Keratinocyte (primary cell): ENCODE data around the gene HNRNPA2B1.

Experiments used
- EZH2 ChIP-seq: IDR thresholded peaks from one replicate; pipeline ENCODE4 v1.6.1; 2012; ENCODE audit warnings: inconsistent platforms, mild to moderate bottlenecking, low read length, moderate library complexity
- TF ChIP-seq, protein P1 (sequence below), 3 experiments: IDR thresholded peaks in 1 of 3; conservative IDR thresholded peaks in 1 of 3; optimal IDR thresholded peaks in 1 of 3; 2 replicates in 2 of 3; 3 replicates in 1 of 3; pipeline versions ENCODE3 to v1.5.1; 2011; ENCODE audit warnings: low read length in 3 of 3, mild to moderate bottlenecking in 3 of 3, moderate library complexity in 2 of 3, control low read depth in 1 of 3, inconsistent platforms in 1 of 3; ENCODE audit not compliant: insufficient read depth in 2 of 3; ENCODE audit errors: extremely low read depth in 1 of 3

- no peak for TF ChIP-seq EZH2
- TF ChIP-seq, protein P1, sequence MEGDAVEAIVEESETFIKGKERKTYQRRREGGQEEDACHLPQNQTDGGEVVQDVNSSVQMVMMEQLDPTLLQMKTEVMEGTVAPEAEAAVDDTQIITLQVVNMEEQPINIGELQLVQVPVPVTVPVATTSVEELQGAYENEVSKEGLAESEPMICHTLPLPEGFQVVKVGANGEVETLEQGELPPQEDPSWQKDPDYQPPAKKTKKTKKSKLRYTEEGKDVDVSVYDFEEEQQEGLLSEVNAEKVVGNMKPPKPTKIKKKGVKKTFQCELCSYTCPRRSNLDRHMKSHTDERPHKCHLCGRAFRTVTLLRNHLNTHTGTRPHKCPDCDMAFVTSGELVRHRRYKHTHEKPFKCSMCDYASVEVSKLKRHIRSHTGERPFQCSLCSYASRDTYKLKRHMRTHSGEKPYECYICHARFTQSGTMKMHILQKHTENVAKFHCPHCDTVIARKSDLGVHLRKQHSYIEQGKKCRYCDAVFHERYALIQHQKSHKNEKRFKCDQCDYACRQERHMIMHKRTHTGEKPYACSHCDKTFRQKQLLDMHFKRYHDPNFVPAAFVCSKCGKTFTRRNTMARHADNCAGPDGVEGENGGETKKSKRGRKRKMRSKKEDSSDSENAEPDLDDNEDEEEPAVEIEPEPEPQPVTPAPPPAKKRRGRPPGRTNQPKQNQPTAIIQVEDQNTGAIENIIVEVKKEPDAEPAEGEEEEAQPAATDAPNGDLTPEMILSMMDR (optimal IDR thresholded peaks at IDR 0.05 in 1 of 3, IDR thresholded peaks at IDR 0.05 in 1 of 3, conservative IDR thresholded peaks at IDR 0.05 in 1 of 3; ENCODE audit: extremely low read depth in 1 of 3, insufficient read depth in 2 of 3, low read length in 3 of 3): no peak
Observed at GRCh38 chr7:26155531-26156375, 44.8 kb downstream of the HNRNPA2B1 start.
